Psoas muscle (tissue), 7 donors: ENCODE data around the gene SMIM45.

ENCODE experiments used
- ATAC-seq, 4 donors: fragments of 200-7000 bp; cut with Tn5 transposase; one replicate each; pipeline ENCODE4 v1.9.1; 2020; ENCODE audit warnings: moderate library complexity in 3 of 4, mild to moderate bottlenecking in 2 of 4
- DNase-seq, 2 donors: peaks; one replicate each; pipeline ENCODE4 v3.0.0-alpha.2; 2020
- H3K27ac ChIP-seq: fragments of 200-600 bp; one replicate; pipeline ENCODE4 v1.8.0; 2022
- H3K27me3 ChIP-seq, 3 donors: fragments of 200-600 bp in 1 of 3; one replicate each; pipeline versions ENCODE4 v1.6.1 to v1.8.0; 2013 to 2022; ENCODE audit warnings: low read length in 2 of 3, mild to moderate bottlenecking in 2 of 3, moderate library complexity in 1 of 3; ENCODE audit not compliant: insufficient read depth in 3 of 3
- H3K36me3 ChIP-seq, 2 donors: fragments of 200-600 bp in 1 of 2; one replicate each; pipeline versions ENCODE4 v1.6.1 to v1.8.0; 2013 to 2022; ENCODE audit warnings: low read depth in 1 of 2, mild to moderate bottlenecking in 1 of 2, moderate library complexity in 1 of 2; ENCODE audit not compliant: insufficient read depth in 1 of 2
- H3K4me1 ChIP-seq: fragments of 200-600 bp; one replicate; pipeline ENCODE4 v1.8.0; 2022
- H3K4me3 ChIP-seq: fragments of 200-600 bp; one replicate; pipeline ENCODE4 v1.8.0; 2022; ENCODE audit warnings: mild to moderate bottlenecking
- H3K9me3 ChIP-seq: fragments of 200-600 bp; one replicate; pipeline ENCODE4 v1.8.0; 2022
- WGBS, 3 donors: extraction: QIAGEN DNeasy Blood & Tissue Kit; methylation state at CpG; one replicate each; pipeline versions ENCODE4 v1.1.6 to v1.1.7; 2013; 5-methylcytosine and 5-hydroxymethylcytosine counted together
- intact Hi-C, 2 donors: fragments of 100-400 bp; cut with DNase I; formaldehyde crosslinking; loops; one replicate each; pipeline versions ENCODE4 v1.11.0 to v1.14.2; 2022
- TF ChIP-seq, protein P1 (sequence below): fragments of 200-600 bp; IDR thresholded peaks from one replicate; pipeline ENCODE4 v1.8.0; 2022; ENCODE audit warnings: antibody characterized with exemption
- donor health status: healthy with polysubstance abuse.
- donor health status: DM: no; HTN: no; CAD: no; lungs with moderate emphysema.
- donor health status: Bipolar disorder and iron deficiency.
- donor health status: healthy.
- donor health status: DM: yes; HTN: yes; CAD: no.
- donor health status: DM: no; HTN: no; CAD: no.
- donor health status: DM: yes; HTN: yes; CAD: no.

Gene SMIM45

GRCh38 chr22:41925783-41926460 lies 26.0 kb upstream of the SMIM45 start:
- DNase-seq (peak; percentile 75 to 90), ATAC-seq (peak; percentile 89 to 92 (median 89))
- Histone ChIP-seq H3K36me3 (no peaks in the 10 kb centered on the region), H3K4me3 (peak overlapping the region; percentile 69), H3K27me3 (peaks cover 0 to 3% (median 2%) of the 10 kb centered on the region in 3 donors), H3K27ac (no peak overlapping the region), H3K4me1 (no peaks in the 10 kb centered on the region), H3K9me3 (no peaks in the 10 kb centered on the region)
- intact Hi-C loops: no loop called here
- TF ChIP-seq, protein P1, sequence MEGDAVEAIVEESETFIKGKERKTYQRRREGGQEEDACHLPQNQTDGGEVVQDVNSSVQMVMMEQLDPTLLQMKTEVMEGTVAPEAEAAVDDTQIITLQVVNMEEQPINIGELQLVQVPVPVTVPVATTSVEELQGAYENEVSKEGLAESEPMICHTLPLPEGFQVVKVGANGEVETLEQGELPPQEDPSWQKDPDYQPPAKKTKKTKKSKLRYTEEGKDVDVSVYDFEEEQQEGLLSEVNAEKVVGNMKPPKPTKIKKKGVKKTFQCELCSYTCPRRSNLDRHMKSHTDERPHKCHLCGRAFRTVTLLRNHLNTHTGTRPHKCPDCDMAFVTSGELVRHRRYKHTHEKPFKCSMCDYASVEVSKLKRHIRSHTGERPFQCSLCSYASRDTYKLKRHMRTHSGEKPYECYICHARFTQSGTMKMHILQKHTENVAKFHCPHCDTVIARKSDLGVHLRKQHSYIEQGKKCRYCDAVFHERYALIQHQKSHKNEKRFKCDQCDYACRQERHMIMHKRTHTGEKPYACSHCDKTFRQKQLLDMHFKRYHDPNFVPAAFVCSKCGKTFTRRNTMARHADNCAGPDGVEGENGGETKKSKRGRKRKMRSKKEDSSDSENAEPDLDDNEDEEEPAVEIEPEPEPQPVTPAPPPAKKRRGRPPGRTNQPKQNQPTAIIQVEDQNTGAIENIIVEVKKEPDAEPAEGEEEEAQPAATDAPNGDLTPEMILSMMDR: peak; percentile 75
- 5 to 6% (median 6%) methylated on average over 31 to 44 of the region's 48 CpGs for WGBS, 3 donors

- no peak overlapping the region for H3K27ac ChIP-seq
- 72 to 84% (median 81%) methylated on average over 6 of the region's 6 CpGs for WGBS, 3 donors
- H3K9me3 ChIP-seq: no peaks in the 10 kb centered on the region
- ATAC-seq (no peak), DNase-seq (no peak)
- peaks cover 0 to 3% (median 2%) of the 10 kb centered on the region in 3 donors for H3K27me3 ChIP-seq
- no peak overlapping the region for H3K4me3 ChIP-seq
- TF ChIP-seq, protein P1: no peak
- no peaks in the 10 kb centered on the region for H3K36me3 ChIP-seq
- intact Hi-C loops: no loop called here
- H3K4me1 ChIP-seq: no peaks in the 10 kb centered on the region
Observed at GRCh38 chr22:41927813-41928212, 24.1 kb upstream of the SMIM45 start.

GRCh38 chr22:41928593-41929417 lies 23.1 kb upstream of the SMIM45 start:
- 74 to 76% (median 76%) methylated on average over 12 to 14 of the region's 14 CpGs for WGBS, 3 donors
- no peaks in the 10 kb centered on the region for H3K4me1 ChIP-seq
- H3K36me3 ChIP-seq: no peaks in the 10 kb centered on the region
- H3K4me3 ChIP-seq: no peak overlapping the region
- no peaks in the 10 kb centered on the region for H3K9me3 ChIP-seq
- TF ChIP-seq, protein P1: no peak
- ATAC-seq: no peak
- no peak overlapping the region for H3K27ac ChIP-seq
- peaks cover 0 to 3% (median 2%) of the 10 kb centered on the region in 3 donors for H3K27me3 ChIP-seq
- DNase-seq: no peak
- intact Hi-C loops: no loop called here

- ATAC-seq (peak in 3 of 4 donors; percentile 18 to 25 (median 20)), DNase-seq (no peak)
- TF ChIP-seq, protein P1: no peak
- intact Hi-C loops: no loop called here
- Histone ChIP-seq H3K4me3 (no peak overlapping the region), H3K27ac (no peak overlapping the region), H3K27me3 (peaks cover 0 to 3% (median 2%) of the 10 kb centered on the region in 3 donors), H3K36me3 (no peaks in the 10 kb centered on the region), H3K9me3 (no peaks in the 10 kb centered on the region), H3K4me1 (no peaks in the 10 kb centered on the region)
- 47 to 60% (median 56%) methylated on average over 8 of the region's 8 CpGs for WGBS, 3 donors
Observed at GRCh38 chr22:41929418-41929810, 22.5 kb upstream of the SMIM45 start.
